ENCODE data around the gene NNMT. TPM values are rescaled to one million over a fixed set of nuclear protein-coding genes. Genes with fewer than 3 reads are reported as not detected.

The NNMT gene
- total RNA-seq, 1 donor from 2014 or later: 394 TPM

DNA sequence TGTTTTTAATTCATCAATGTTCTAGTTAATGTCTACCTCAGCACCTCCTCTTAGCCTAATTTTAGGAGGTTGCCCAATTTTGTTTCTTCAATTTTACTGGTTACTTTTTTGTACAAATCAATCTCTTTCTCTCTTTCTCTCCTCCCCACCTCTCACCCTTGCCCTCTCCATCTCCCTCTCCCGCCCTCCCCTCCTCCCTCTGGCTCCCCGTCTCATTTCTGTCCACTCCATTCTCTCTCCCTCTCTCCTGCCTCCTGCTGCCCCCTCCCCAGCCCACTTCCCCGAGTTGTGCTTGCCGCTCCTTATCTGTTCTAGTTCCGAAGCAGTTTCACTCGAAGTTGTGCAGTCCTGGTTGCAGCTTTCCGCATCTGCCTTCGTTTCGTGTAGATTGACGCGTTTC is 40.9 kb upstream of the NNMT start:
- Histone ChIP-seq H3K27me3 (ENCODE audit: insufficient read depth, low read length) (peaks cover 25% of the 10 kb centered on the region), H3K9me3 (ENCODE audit: insufficient read depth, low read depth, low read length) (no peaks in the 10 kb centered on the region), H3K27ac (ENCODE audit: low read depth, low read length) (no peak overlapping the region), H3K79me2 (ENCODE audit: insufficient read depth, low read length) (no peaks in the 10 kb centered on the region), H3K4me2 (ENCODE audit: low read length) (no peak overlapping the region), H3K4me3 (ENCODE audit: insufficient read depth, low read depth, low read length) (no peak overlapping the region), H3K4me1 (ENCODE audit: insufficient read depth, low read length) (no peaks in the 10 kb centered on the region), H4K20me1 (ENCODE audit: insufficient read depth, low read length) (no peaks in the 10 kb centered on the region), H3K36me3 (ENCODE audit: insufficient read depth, low read length) (no peaks in the 10 kb centered on the region), H3K9ac (ENCODE audit: low read length) (no peak overlapping the region), H2AFZ (ENCODE audit: low read depth, low read length) (no peak overlapping the region)
- no peak overlapping the region for H3K4me3 Mint-ChIP-seq (ENCODE audit: unreplicated experiment)
- peaks cover 6% of the 10 kb centered on the region for H3K4me1 Mint-ChIP-seq (ENCODE audit: low read depth, unreplicated experiment)
- no peak for DNase-seq (ENCODE audit: low read depth)
- TF ChIP-seq, protein P1, sequence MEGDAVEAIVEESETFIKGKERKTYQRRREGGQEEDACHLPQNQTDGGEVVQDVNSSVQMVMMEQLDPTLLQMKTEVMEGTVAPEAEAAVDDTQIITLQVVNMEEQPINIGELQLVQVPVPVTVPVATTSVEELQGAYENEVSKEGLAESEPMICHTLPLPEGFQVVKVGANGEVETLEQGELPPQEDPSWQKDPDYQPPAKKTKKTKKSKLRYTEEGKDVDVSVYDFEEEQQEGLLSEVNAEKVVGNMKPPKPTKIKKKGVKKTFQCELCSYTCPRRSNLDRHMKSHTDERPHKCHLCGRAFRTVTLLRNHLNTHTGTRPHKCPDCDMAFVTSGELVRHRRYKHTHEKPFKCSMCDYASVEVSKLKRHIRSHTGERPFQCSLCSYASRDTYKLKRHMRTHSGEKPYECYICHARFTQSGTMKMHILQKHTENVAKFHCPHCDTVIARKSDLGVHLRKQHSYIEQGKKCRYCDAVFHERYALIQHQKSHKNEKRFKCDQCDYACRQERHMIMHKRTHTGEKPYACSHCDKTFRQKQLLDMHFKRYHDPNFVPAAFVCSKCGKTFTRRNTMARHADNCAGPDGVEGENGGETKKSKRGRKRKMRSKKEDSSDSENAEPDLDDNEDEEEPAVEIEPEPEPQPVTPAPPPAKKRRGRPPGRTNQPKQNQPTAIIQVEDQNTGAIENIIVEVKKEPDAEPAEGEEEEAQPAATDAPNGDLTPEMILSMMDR (IDR thresholded peaks at IDR 0.05; ENCODE audit: insufficient read depth, low read depth, low read length): no peak
- no peak for TF ChIP-seq EZH2 (IDR thresholded peaks at IDR 0.05; ENCODE audit: insufficient read depth, low read length)
- no peak overlapping the region for H3K27ac Mint-ChIP-seq (ENCODE audit: unreplicated experiment)
- no peaks in the 10 kb centered on the region for H3K36me3 Mint-ChIP-seq (ENCODE audit: low read depth, unreplicated experiment)
- peaks cover 45% of the 10 kb centered on the region for H3K27me3 Mint-ChIP-seq (ENCODE audit: low read depth, unreplicated experiment)
- FAIRE-seq: no peak
- H3K9me3 Mint-ChIP-seq (ENCODE audit: unreplicated experiment): peaks cover 3% of the 10 kb centered on the region

DNA sequence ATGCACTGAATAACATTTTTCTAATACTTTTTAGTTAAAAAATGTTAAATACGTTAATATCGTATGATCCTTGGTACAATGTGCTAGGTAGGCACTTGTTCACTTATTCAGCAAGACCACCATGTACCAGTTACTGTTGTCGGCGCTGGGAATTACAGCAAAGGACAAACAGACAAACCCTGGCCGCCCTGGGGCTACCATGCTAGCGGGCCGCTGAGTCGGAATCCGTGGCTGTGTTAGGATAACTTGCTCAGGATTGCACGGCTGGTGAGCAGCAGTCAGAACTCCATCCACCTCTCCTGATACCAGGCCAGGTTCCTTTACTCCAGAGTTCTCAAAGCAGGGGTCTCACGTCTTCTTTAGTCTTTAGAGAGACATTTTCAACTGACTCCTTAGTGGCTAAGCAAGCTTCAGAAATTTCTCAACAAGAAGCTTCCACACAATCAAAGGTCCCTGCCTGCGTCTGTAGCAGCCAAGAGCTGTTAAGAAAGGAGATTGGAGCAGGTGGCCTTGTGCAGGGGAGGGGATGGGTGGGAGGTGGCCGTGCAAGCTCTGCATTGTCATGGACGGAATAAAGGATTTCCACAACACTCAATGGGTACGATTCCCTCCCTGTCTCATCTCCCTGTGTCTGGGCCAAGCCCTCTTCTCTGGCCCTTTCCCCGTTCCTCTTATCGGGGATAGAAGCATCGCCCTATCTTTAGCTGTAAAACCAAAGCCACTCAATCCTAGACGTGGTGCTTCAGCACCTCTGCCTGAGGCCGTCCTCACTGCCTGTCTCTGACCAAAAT is 39.8 kb upstream of the NNMT start:
- H3K27ac Mint-ChIP-seq (ENCODE audit: unreplicated experiment): no peak overlapping the region
- no peak overlapping the region for H3K9ac ChIP-seq (ENCODE audit: low read length)
- FAIRE-seq: no peak
- peaks cover 31% of the 10 kb centered on the region for H3K27me3 ChIP-seq (ENCODE audit: insufficient read depth, low read length)
- no peaks in the 10 kb centered on the region for H3K36me3 Mint-ChIP-seq (ENCODE audit: low read depth, unreplicated experiment)
- peaks cover 6% of the 10 kb centered on the region for H3K4me1 Mint-ChIP-seq (ENCODE audit: low read depth, unreplicated experiment)
- no peaks in the 10 kb centered on the region for H3K9me3 ChIP-seq (ENCODE audit: insufficient read depth, low read depth, low read length)
- H3K27ac ChIP-seq (ENCODE audit: low read depth, low read length): no peak overlapping the region
- H3K4me3 Mint-ChIP-seq (ENCODE audit: unreplicated experiment): no peak overlapping the region
- peaks cover 2% of the 10 kb centered on the region for H3K9me3 Mint-ChIP-seq (ENCODE audit: unreplicated experiment)
- H3K36me3 ChIP-seq (ENCODE audit: insufficient read depth, low read length): no peaks in the 10 kb centered on the region
- H2AFZ ChIP-seq (ENCODE audit: low read depth, low read length): no peak overlapping the region
- no peaks in the 10 kb centered on the region for H3K79me2 ChIP-seq (ENCODE audit: insufficient read depth, low read length)
- H3K4me2 ChIP-seq (ENCODE audit: low read length): no peak overlapping the region
- no peaks in the 10 kb centered on the region for H3K4me1 ChIP-seq (ENCODE audit: insufficient read depth, low read length)
- no peak overlapping the region for H3K4me3 ChIP-seq (ENCODE audit: insufficient read depth, low read depth, low read length)
- TF ChIP-seq, protein P1 (IDR thresholded peaks at IDR 0.05; ENCODE audit: insufficient read depth, low read depth, low read length): no peak
- no peak for TF ChIP-seq EZH2 (IDR thresholded peaks at IDR 0.05; ENCODE audit: insufficient read depth, low read length)
- H3K27me3 Mint-ChIP-seq (ENCODE audit: low read depth, unreplicated experiment): peaks cover 42% of the 10 kb centered on the region
- peaks cover 4% of the 10 kb centered on the region for H4K20me1 ChIP-seq (ENCODE audit: insufficient read depth, low read length)
- DNase-seq (ENCODE audit: low read depth): no peak

DNA sequence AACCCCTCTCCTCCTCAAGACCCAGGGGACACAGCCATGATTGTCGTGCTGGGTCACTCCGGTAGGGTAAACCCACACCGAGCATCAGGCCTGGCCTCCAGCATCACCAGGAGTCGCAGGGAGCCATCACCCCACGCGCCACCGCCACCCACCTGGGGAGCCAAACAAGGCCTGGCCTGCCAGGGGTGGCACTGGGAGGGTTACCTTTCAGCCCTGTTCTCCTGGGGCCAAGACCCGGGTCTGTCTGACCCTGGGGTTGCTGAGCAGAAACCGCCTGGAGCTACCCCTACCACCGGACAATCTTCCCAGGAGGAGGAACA is 39.3 kb upstream of the NNMT start:
- peaks cover 6% of the 10 kb centered on the region for H3K4me1 Mint-ChIP-seq (ENCODE audit: low read depth, unreplicated experiment)

More for the DNA sequence above, 39.3 kb upstream of the NNMT start:
- Mint-ChIP-seq H3K36me3 (ENCODE audit: low read depth, unreplicated experiment) (no peaks in the 10 kb centered on the region), H3K9me3 (ENCODE audit: unreplicated experiment) (peaks cover 2% of the 10 kb centered on the region), H3K4me3 (ENCODE audit: unreplicated experiment) (no peak overlapping the region), H3K27me3 (ENCODE audit: low read depth, unreplicated experiment) (peaks cover 36% of the 10 kb centered on the region), H3K27ac (ENCODE audit: unreplicated experiment) (no peak overlapping the region)
- Histone ChIP-seq H3K4me3 (ENCODE audit: insufficient read depth, low read depth, low read length) (no peak overlapping the region), H4K20me1 (ENCODE audit: insufficient read depth, low read length) (peaks cover 4% of the 10 kb centered on the region), H3K4me1 (ENCODE audit: insufficient read depth, low read length) (no peaks in the 10 kb centered on the region), H3K9me3 (ENCODE audit: insufficient read depth, low read depth, low read length) (no peaks in the 10 kb centered on the region), H2AFZ (ENCODE audit: low read depth, low read length) (no peak overlapping the region), H3K27ac (ENCODE audit: low read depth, low read length) (no peak overlapping the region), H3K36me3 (ENCODE audit: insufficient read depth, low read length) (no peaks in the 10 kb centered on the region), H3K9ac (ENCODE audit: low read length) (no peak overlapping the region), H3K27me3 (ENCODE audit: insufficient read depth, low read length) (peaks cover 35% of the 10 kb centered on the region), H3K79me2 (ENCODE audit: insufficient read depth, low read length) (no peaks in the 10 kb centered on the region), H3K4me2 (ENCODE audit: low read length) (no peak overlapping the region)
- DNase-seq (ENCODE audit: low read depth) (no peak), FAIRE-seq (no peak)
- TF ChIP-seq EZH2 (IDR thresholded peaks at IDR 0.05; ENCODE audit: insufficient read depth, low read length): no peak
- TF ChIP-seq, protein P1 (IDR thresholded peaks at IDR 0.05; ENCODE audit: insufficient read depth, low read depth, low read length): no peak
